Pancreas (tissue), 10 donors: ENCODE data around the gene FNDC3B. TPM values are rescaled to one million over a fixed set of nuclear protein-coding genes. Genes with fewer than 3 reads are reported as not detected.

ENCODE experiments used
- ATAC-seq, 4 donors: fragments of 200-7000 bp; cut with Tn5 transposase; one replicate each; pipeline versions ENCODE4 v1.8.0 to v1.9.1; 2020; ENCODE audit warnings: mild to moderate bottlenecking in 4 of 4, moderate library complexity in 4 of 4
- DNase-seq, 6 donors: peaks; one replicate each; pipeline ENCODE4 v3.0.0-alpha.2; 2020
- FAIRE-seq: peaks from 2 replicates; lab custom pipeline; 2012; peaks lifted over from hg19 to GRCh38; lab: Jason Lieb, UNC
- H3K27ac ChIP-seq, 4 donors: fragments of 200-600 bp; sonication (generic); 1 replicate in 3 of 4; 2 replicates in 1 of 4; pipeline versions ENCODE4 v1.5.0 to v1.8.0; 2020
- H3K27me3 ChIP-seq, 4 donors: fragments of 200-600 bp; one replicate each; pipeline ENCODE4 v1.8.0; 2021
- H3K36me3 ChIP-seq, 3 donors: fragments of 200-600 bp; sonication (generic) in 1 of 3; one replicate each; pipeline versions ENCODE4 v1.5.0 to v1.8.0; 2020 to 2021
- H3K4me1 ChIP-seq, 3 donors: fragments of 200-600 bp; one replicate each; pipeline ENCODE4 v1.8.0; 2021
- H3K4me3 ChIP-seq, 4 donors: fragments of 200-600 bp; sonication (generic) in 2 of 4; one replicate each; pipeline versions ENCODE4 v1.5.0 to v1.8.0; 2020 to 2021
- H3K9me3 ChIP-seq, 4 donors: fragments of 200-600 bp; one replicate each; pipeline ENCODE4 v1.8.0; 2021
- CTCF ChIP-seq, 4 donors: fragments of 200-600 bp; sonication (generic) in 3 of 4; IDR thresholded peaks; one replicate each; pipeline versions ENCODE4 v1.5.0 to v1.8.0; 2021; ENCODE audit warnings: antibody characterized with exemption in 4 of 4
- WGBS, 2 donors: extraction: QIAGEN DNeasy Blood & Tissue Kit; methylation state at CpG; one replicate each; pipeline ENCODE4 v1.1.7; 2013; 5-methylcytosine and 5-hydroxymethylcytosine counted together
- intact Hi-C, 3 donors: fragments of 100-400 bp; cut with DNase I; formaldehyde crosslinking; loops; one replicate each; pipeline versions ENCODE4 v1.11.1 to v1.14.2; 2022
- polyA plus RNA-seq, 2 donors: library from polyadenylated mRNA; stranded (reverse); fragments of 200-250 nt; gene quantifications; one replicate each; pipeline ENCODE4 v1.2.3, GENCODE V29; 2013
- total RNA-seq, 6 donors: library from RNA; stranded (reverse); fragmentation: NEBNext Ultra II Directional in 4 of 6; extraction: Animal tissue kit (Norgen Biotek cat#: 25700) in 4 of 6; gene quantifications; one replicate each; pipeline versions ENCODE4 v1.2.1 to v1.2.4, GENCODE V29; 2021 to 2023
- donor health status: healthy with polysubstance abuse.
- donor health status: DM: no; HTN: no; CAD: no; lungs with moderate emphysema.
- donor health status: DM: no; HTN: no; CAD: no.
- donor health status: control.
- donor health status: control.
- donor health status: Bipolar disorder and iron deficiency.
- donor health status: DM: yes; HTN: yes; CAD: no.
- donor health status: DM: no; HTN: no; CAD: no.
- donor health status: DM: no; HTN: no; CAD: no.
- donor health status: DM: yes; HTN: yes; CAD: no.

The FNDC3B gene
- total and polyA plus RNA-seq, 8 donors, result 9.3 to 126 (median 73.2) TPM

GRCh38 chr3:172132721-172133311, 93.4 kb downstream of the FNDC3B start:
- ATAC-seq, result no peak
- WGBS, 2 donors, result 66 to 69% methylated on average over 3 of the region's 3 CpGs
- Histone ChIP-seq H3K36me3 (no peaks in the 10 kb centered on the region), H3K27me3 (no peaks in the 10 kb centered on the region), H3K4me1 (peaks cover 13 to 61% (median 26%) of the 10 kb centered on the region in 3 donors), H3K9me3 (no peaks in the 10 kb centered on the region), H3K4me3 (no peak overlapping the region), H3K27ac (peak overlapping the region in 1 of 4 donors; percentile 79)
- intact Hi-C loops, result no loop called here
- no peak for DNase-seq
- no peak for FAIRE-seq
- TF ChIP-seq CTCF (IDR thresholded peaks at IDR 0.05), result no peak

- H3K4me1 ChIP-seq, result peaks cover 22 to 72% (median 36%) of the 10 kb centered on the region in 3 donors
Measured at GRCh38 chr3:172133838-172134237, 94.5 kb downstream of the FNDC3B start.

GRCh38 chr3:172134352-172134751, 95.0 kb downstream of the FNDC3B start:
- ATAC-seq (no peak), FAIRE-seq (no peak), DNase-seq (no peak)
- Histone ChIP-seq H3K4me3 (no peak overlapping the region), H3K4me1 (peaks cover 27 to 73% (median 37%) of the 10 kb centered on the region in 3 donors), H3K9me3 (no peaks in the 10 kb centered on the region), H3K36me3 (no peaks in the 10 kb centered on the region), H3K27ac (peak overlapping the region in 2 of 4 donors; percentile 22 to 79), H3K27me3 (no peaks in the 10 kb centered on the region)
- 83 to 91% methylated on average over 2 of the region's 2 CpGs for WGBS, 2 donors
- intact Hi-C loops, result no loop called here
- TF ChIP-seq CTCF (IDR thresholded peaks at IDR 0.05), result no peak

More at GRCh38 chr3:172133838-172134237, 94.5 kb downstream of the FNDC3B start:
- no peak for ATAC-seq
- WGBS, 2 donors, result 87 to 98% methylated on average over 4 of the region's 4 CpGs
- H3K9me3 ChIP-seq, result no peaks in the 10 kb centered on the region
- no peak for FAIRE-seq
- no peaks in the 10 kb centered on the region for H3K27me3 ChIP-seq
- TF ChIP-seq CTCF (IDR thresholded peaks at IDR 0.05), result no peak
- no peak for DNase-seq
- H3K4me3 ChIP-seq, result no peak overlapping the region
- intact Hi-C loops, result no loop called here
- peak overlapping the region in 2 of 4 donors; percentile 22 to 79 for H3K27ac ChIP-seq
- H3K36me3 ChIP-seq, result no peaks in the 10 kb centered on the region

GRCh38 chr3:172135185-172135584, 95.8 kb downstream of the FNDC3B start:
- WGBS, 2 donors, result 93 to 100% methylated on average over 1 of the region's 1 CpG
- DNase-seq (no peak), FAIRE-seq (no peak), ATAC-seq (no peak)
- H3K9me3 ChIP-seq, result no peaks in the 10 kb centered on the region
- H3K27ac ChIP-seq, result peak overlapping the region in 2 of 4 donors; percentile 77 to 79
- no peaks in the 10 kb centered on the region for H3K36me3 ChIP-seq
- no peak for TF ChIP-seq CTCF (IDR thresholded peaks at IDR 0.05)
- no peak overlapping the region for H3K4me3 ChIP-seq
- intact Hi-C loops, result no loop called here
- H3K27me3 ChIP-seq, result no peaks in the 10 kb centered on the region
- H3K4me1 ChIP-seq, result peaks cover 36 to 78% (median 41%) of the 10 kb centered on the region in 3 donors

GRCh38 chr3:172135820-172136219, 96.4 kb downstream of the FNDC3B start:
- no peaks in the 10 kb centered on the region for H3K36me3 ChIP-seq
- no peak for ATAC-seq
- peak overlapping the region in 2 of 4 donors; percentile 77 to 79 for H3K27ac ChIP-seq
- no peak for DNase-seq
- TF ChIP-seq CTCF (IDR thresholded peaks at IDR 0.05), result no peak
- H3K4me3 ChIP-seq, result no peak overlapping the region
- no peaks in the 10 kb centered on the region for H3K9me3 ChIP-seq
- FAIRE-seq, result no peak
- peaks cover 40 to 84% (median 46%) of the 10 kb centered on the region in 3 donors for H3K4me1 ChIP-seq
- 84 to 92% methylated on average over 2 of the region's 2 CpGs for WGBS, 2 donors
- intact Hi-C loops, result no loop called here
- H3K27me3 ChIP-seq, result no peaks in the 10 kb centered on the region
